Fibroblast of lung (primary cell): ENCODE results near the gene CENPK. TPM values are rescaled to one million over a fixed set of nuclear protein-coding genes. Genes with fewer than 3 reads are reported as not detected.

Experiments
- DNase-seq, 2 donors: peaks; one replicate each; pipeline versions ENCODE4 v3.0.0 to v3.0.0-alpha.2; 2010; ENCODE audit warnings: low read depth in 2 of 2
- H2AFZ ChIP-seq: 2 replicates; pipeline ENCODE4 v1.5.1; 2012; ENCODE audit warnings: low read length, control low read depth, inconsistent platforms
- H3K27ac ChIP-seq: 2 replicates; pipeline ENCODE4 v1.5.1; 2011; ENCODE audit warnings: low read length, control low read depth; ENCODE audit not compliant: insufficient read depth
- H3K27me3 ChIP-seq: 2 replicates; pipeline ENCODE4 v1.5.1; 2011; ENCODE audit warnings: mild to moderate bottlenecking, low read length; ENCODE audit not compliant: control insufficient read depth, insufficient read depth
- H3K36me3 ChIP-seq: 2 replicates; pipeline ENCODE4 v1.5.1; 2011; ENCODE audit warnings: low read length; ENCODE audit not compliant: control insufficient read depth, insufficient read depth
- H3K4me1 ChIP-seq: 2 replicates; pipeline ENCODE4 v1.5.1; 2011; ENCODE audit warnings: low read length; ENCODE audit not compliant: control insufficient read depth, insufficient read depth; ENCODE audit errors: extremely low read depth
- H3K4me2 ChIP-seq: 2 replicates; pipeline ENCODE4 v1.5.1; 2011; ENCODE audit warnings: low read length, control low read depth; ENCODE audit not compliant: insufficient read depth; ENCODE audit errors: extremely low read depth
- H3K4me3 ChIP-seq, 4 experiments: fragments of 200-600 bp in 1 of 4; sonication (generic) in 1 of 4; replicated peaks in 1 of 4; 2 replicates each; pipeline ENCODE4 v1.5.1; 2011 to 2016; ENCODE audit warnings: low read length in 4 of 4, low read depth in 3 of 4, mild to moderate bottlenecking in 3 of 4, control low read depth in 2 of 4, inconsistent platforms in 1 of 4, mixed read lengths in 1 of 4; ENCODE audit not compliant: insufficient read depth in 1 of 4; ENCODE audit errors: control extremely low read depth in 1 of 4
- H3K79me2 ChIP-seq: 2 replicates; pipeline ENCODE4 v1.5.1; 2012; ENCODE audit warnings: mild to moderate bottlenecking, low read length, inconsistent platforms; ENCODE audit not compliant: control insufficient read depth, insufficient read depth
- H3K9ac ChIP-seq: 2 replicates; pipeline ENCODE4 v1.5.1; 2011; ENCODE audit warnings: mild to moderate bottlenecking, low read length, control low read depth; ENCODE audit not compliant: insufficient read depth
- H3K9me3 ChIP-seq: 2 replicates; pipeline ENCODE4 v1.5.1; 2012; ENCODE audit warnings: low read depth, low read length; ENCODE audit not compliant: control insufficient read depth, insufficient read depth
- H4K20me1 ChIP-seq: 2 replicates; pipeline ENCODE4 v1.5.1; 2011; ENCODE audit warnings: low read length; ENCODE audit not compliant: control insufficient read depth, insufficient read depth; ENCODE audit errors: extremely low read depth
- CTCF ChIP-seq, 2 donors: IDR thresholded peaks in 1 of 2; conservative IDR thresholded peaks in 1 of 2; 1 replicate in 1 of 2; 2 replicates in 1 of 2; pipeline ENCODE4 v1.5.1; 2011 to 2012; ENCODE audit warnings: low read length in 2 of 2, control low read depth in 1 of 2, inconsistent platforms in 1 of 2, low read depth in 1 of 2, mild to moderate bottlenecking in 1 of 2
- EZH2 ChIP-seq: IDR thresholded peaks from 2 replicates; pipeline ENCODE4 v1.5.1; 2012; ENCODE audit warnings: low read length, control low read depth, mild to moderate bottlenecking; ENCODE audit errors: missing control alignments
- polyA plus RNA-seq, 2 donors: library from polyadenylated mRNA; depleted of rRNA in 1 of 2; stranded (reverse) in 1 of 2; unstranded in 1 of 2; fragments of >200 nt; gene quantifications; 2 replicates each; pipeline ENCODE4 v1.2.1, GENCODE V29; 2011 to 2012; ENCODE audit warnings: missing spikeins in 1 of 2
- total RNA-seq: library from RNA; depleted of rRNA; stranded (reverse); fragments of >200 nt; gene quantifications from 2 replicates; pipeline ENCODE4 v1.2.1, GENCODE V29; 2014

Gene CENPK
- total and polyA plus RNA-seq, 2 donors (not counting 1 experiment from before 2014, with no cell fraction given), result 7.1 to 11.2 TPM

GRCh38 chr5:65563777-65564176 lies 809 bp upstream of the CENPK start:
- H3K36me3 ChIP-seq, result no peaks in the 10 kb centered on the region
- no peaks in the 10 kb centered on the region for H3K9me3 ChIP-seq
- peak overlapping the region; percentile 87 for H3K27ac ChIP-seq
- H2AFZ ChIP-seq, result peak overlapping the region; percentile 95
- no peaks in the 10 kb centered on the region for H3K27me3 ChIP-seq
- DNase-seq, result no peak
- no peak for TF ChIP-seq CTCF (conservative IDR thresholded peaks at IDR 0.05 in 1 of 2, IDR thresholded peaks at IDR 0.05 in 1 of 2; ENCODE audit: low read depth in 1 of 2, low read length in 2 of 2)
- TF ChIP-seq EZH2, result no peak
- peaks cover 53% of the 10 kb centered on the region for H3K79me2 ChIP-seq
- peak overlapping the region; percentile 75 for H3K9ac ChIP-seq
- H4K20me1 ChIP-seq, result no peaks in the 10 kb centered on the region
- peak overlapping the region; percentile 85 for H3K4me2 ChIP-seq
- H3K4me3 ChIP-seq, result peak overlapping the region; percentile 91 to 100 (median 96)
- H3K4me1 ChIP-seq, result no peaks in the 10 kb centered on the region

- TF ChIP-seq EZH2 (no peak), CTCF (conservative IDR thresholded peaks at IDR 0.05 in 1 of 2, IDR thresholded peaks at IDR 0.05 in 1 of 2; ENCODE audit: low read depth in 1 of 2, low read length in 2 of 2) (no peak)
- DNase-seq, result no peak
- Histone ChIP-seq H3K4me3 (no peak overlapping the region), H3K36me3 (no peaks in the 10 kb centered on the region), H3K27me3 (no peaks in the 10 kb centered on the region), H3K79me2 (peaks cover 18% of the 10 kb centered on the region), H3K4me1 (no peaks in the 10 kb centered on the region), H3K27ac (no peak overlapping the region), H3K4me2 (no peak overlapping the region), H2AFZ (no peak overlapping the region), H4K20me1 (no peaks in the 10 kb centered on the region), H3K9me3 (no peaks in the 10 kb centered on the region), H3K9ac (no peak overlapping the region)
These were observed 6.2 kb downstream of the CENPK start for GRCh38 chr5:65556718-65557117.

GRCh38 chr5:65556181-65556580 lies 6.8 kb downstream of the CENPK start:
- Histone ChIP-seq H3K4me2 (no peak overlapping the region), H3K79me2 (peaks cover 14% of the 10 kb centered on the region), H3K9ac (no peak overlapping the region), H3K4me3 (no peak overlapping the region), H3K9me3 (no peaks in the 10 kb centered on the region), H3K27ac (no peak overlapping the region), H3K27me3 (no peaks in the 10 kb centered on the region), H2AFZ (no peak overlapping the region), H3K36me3 (no peaks in the 10 kb centered on the region), H4K20me1 (no peaks in the 10 kb centered on the region), H3K4me1 (no peaks in the 10 kb centered on the region)
- no peak for DNase-seq
- TF ChIP-seq EZH2 (no peak), CTCF (conservative IDR thresholded peaks at IDR 0.05 in 1 of 2, IDR thresholded peaks at IDR 0.05 in 1 of 2; ENCODE audit: low read depth in 1 of 2, low read length in 2 of 2) (no peak)
